ES-I3 (cell line): ENCODE results near the gene SLC27A4.

Experiments
- H3K36me3 ChIP-seq: 2 replicates; pipeline ENCODE4 v1.6.1; 2013; ENCODE audit warnings: mild to moderate bottlenecking, low read length, control low read depth, moderate library complexity; ENCODE audit not compliant: insufficient read depth
- H3K4me1 ChIP-seq: 2 replicates; pipeline ENCODE4 v1.6.1; 2013; ENCODE audit warnings: mild to moderate bottlenecking, control low read depth, low read length; ENCODE audit not compliant: insufficient read depth
- H3K9ac ChIP-seq: 2 replicates; pipeline ENCODE4 v1.6.1; 2013; ENCODE audit warnings: low read depth, mild to moderate bottlenecking, low read length, moderate library complexity
- H3K9me3 ChIP-seq: 2 replicates; pipeline ENCODE4 v1.6.1; 2013; ENCODE audit warnings: mild to moderate bottlenecking, low read length, moderate library complexity; ENCODE audit not compliant: control insufficient read depth, insufficient read depth

SLC27A4 gene

DNA sequence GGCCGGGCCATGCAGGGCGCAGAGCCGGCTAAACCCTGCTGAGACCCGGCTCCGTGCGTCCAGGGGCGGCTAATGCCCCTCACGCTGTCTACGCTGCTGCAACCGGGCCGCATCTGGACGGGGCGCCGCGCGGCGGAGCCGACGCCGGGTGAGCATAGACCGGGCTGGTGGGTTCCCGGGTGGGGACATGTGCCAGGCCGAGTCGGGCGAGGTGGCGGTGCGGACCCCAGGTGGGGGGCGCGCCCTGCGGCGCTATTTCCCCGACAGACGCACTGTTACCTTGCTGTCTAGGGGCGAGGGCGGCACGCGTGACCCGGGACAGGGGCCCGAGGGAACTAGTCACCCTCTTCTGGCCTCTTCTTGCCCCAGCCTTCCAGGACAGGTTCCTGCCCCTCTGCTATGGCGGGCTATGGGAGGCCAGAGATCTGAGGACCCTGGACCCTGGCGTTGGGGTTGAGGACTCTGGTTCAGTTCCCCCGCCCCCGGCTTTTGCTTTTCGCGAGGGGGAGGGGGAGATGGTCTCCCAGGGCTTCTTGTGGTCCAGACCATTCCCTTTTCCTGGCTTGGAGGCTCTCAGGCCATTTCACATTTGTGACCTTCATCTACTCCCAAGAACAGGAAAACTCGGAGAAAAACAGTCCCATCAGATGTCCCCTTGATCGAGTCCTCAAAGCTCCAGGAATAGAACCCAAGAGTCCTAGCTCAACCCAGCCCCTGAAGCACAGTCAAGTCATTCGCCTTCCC is 536 bp downstream of the SLC27A4 start:
- Histone ChIP-seq H3K4me1 (no peaks in the 10 kb centered on the region), H3K9me3 (no peaks in the 10 kb centered on the region), H3K36me3 (no peaks in the 10 kb centered on the region; the same call in 1 of the 2 replicates), H3K9ac (peak overlapping the region; percentile 73)

DNA sequence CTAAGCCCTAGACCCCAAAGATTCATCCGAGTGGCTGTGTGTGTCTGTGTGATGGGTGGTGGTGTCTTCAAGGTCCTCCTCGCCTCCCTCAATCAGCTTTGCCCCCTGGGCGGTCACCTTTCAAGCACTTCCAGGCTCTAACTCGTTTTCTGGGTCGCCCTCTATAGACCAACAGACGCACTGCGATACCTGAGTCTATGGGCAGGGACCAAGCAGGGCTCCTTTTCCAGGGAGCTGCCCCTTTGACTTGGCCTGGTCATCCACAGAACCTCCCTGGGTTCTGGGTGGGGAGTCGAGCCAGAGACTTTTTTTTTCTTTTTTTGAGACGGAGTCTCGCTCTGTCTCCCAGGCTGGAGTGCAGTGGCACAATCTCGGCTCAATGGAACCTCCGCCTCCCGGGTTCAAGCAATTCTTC is 1.1 kb downstream of the SLC27A4 start:
- Histone ChIP-seq H3K36me3 (no peaks in the 10 kb centered on the region; the same call in 1 of the 2 replicates), H3K9ac (peak overlapping the region; percentile 73), H3K9me3 (no peaks in the 10 kb centered on the region), H3K4me1 (no peaks in the 10 kb centered on the region)

DNA sequence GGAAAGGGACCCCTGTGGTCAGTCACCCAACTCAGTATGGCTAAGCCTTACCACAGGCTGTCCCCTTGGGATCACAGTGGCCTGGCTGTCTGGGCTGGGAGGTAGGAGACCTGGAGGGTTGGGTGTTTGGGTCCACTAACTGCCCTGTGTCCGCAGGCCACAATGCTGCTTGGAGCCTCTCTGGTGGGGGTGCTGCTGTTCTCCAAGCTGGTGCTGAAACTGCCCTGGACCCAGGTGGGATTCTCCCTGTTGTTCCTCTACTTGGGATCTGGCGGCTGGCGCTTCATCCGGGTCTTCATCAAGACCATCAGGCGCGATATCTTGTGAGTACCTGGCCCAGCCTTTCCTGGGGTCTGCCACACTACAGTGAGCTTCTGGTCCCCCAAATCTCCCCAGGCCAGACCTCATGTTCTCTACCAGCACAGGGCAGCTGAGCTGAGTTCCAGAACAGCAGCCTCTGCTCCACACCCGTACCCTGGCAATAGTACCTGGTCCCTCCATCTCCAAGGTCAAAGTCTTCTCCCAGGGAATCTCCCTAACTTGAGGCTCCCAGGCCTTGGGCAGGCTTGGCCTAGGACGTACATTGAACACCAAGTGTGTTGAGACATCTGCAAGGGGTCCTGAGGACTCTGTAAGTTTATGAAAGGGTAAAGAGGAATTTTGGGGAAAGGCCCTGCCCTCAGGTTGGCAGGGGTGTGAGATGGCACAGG is 2.8 kb downstream of the SLC27A4 start:
- Histone ChIP-seq H3K9me3 (no peaks in the 10 kb centered on the region), H3K9ac (no peak overlapping the region), H3K36me3 (no peaks in the 10 kb centered on the region; the same call in none of the 2 replicates), H3K4me1 (no peaks in the 10 kb centered on the region)

- H3K36me3 ChIP-seq, result no peaks in the 10 kb centered on the region; the same call in none of the 2 replicates
- H3K4me1 ChIP-seq, result no peaks in the 10 kb centered on the region
- H3K9ac ChIP-seq, result no peak overlapping the region
- no peaks in the 10 kb centered on the region for H3K9me3 ChIP-seq
These were observed 3.5 kb downstream of the SLC27A4 start for GRCh38 chr9:128343855-128344254.

- Histone ChIP-seq H3K36me3 (no peaks in the 10 kb centered on the region; the same call in none of the 2 replicates), H3K9me3 (no peaks in the 10 kb centered on the region), H3K4me1 (no peaks in the 10 kb centered on the region), H3K9ac (no peak overlapping the region)
These were observed 4.7 kb downstream of the SLC27A4 start for GRCh38 chr9:128344931-128345605.

- H3K9ac ChIP-seq, result no peak overlapping the region
- H3K36me3 ChIP-seq, result no peaks in the 10 kb centered on the region; the same call in 1 of the 2 replicates
- H3K4me1 ChIP-seq, result no peaks in the 10 kb centered on the region
- no peaks in the 10 kb centered on the region for H3K9me3 ChIP-seq
These were observed 8.8 kb downstream of the SLC27A4 start for GRCh38 chr9:128349125-128349524.

DNA sequence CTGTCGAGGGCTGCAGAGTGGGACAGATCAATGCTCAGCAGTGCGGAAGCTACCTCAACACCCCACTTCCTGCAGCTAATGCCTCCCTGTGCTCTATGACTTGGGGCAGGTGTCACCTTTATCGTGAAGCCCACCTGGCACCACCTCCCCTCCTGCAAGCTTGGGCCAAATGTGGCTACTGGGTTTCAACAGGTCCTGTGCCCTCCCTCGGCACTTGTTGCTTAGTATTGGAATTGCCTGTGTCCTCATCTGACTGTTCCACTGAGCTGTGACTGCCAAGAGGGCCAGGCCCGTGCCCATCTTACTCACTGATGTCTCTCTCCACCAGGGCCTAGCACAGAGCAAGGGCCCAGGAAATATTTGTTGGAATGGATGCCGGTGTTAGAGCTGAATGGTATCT is 9.4 kb downstream of the SLC27A4 start:
- Histone ChIP-seq H3K36me3 (no peaks in the 10 kb centered on the region; the same call in 1 of the 2 replicates), H3K9me3 (no peaks in the 10 kb centered on the region), H3K9ac (no peak overlapping the region), H3K4me1 (no peaks in the 10 kb centered on the region)

DNA sequence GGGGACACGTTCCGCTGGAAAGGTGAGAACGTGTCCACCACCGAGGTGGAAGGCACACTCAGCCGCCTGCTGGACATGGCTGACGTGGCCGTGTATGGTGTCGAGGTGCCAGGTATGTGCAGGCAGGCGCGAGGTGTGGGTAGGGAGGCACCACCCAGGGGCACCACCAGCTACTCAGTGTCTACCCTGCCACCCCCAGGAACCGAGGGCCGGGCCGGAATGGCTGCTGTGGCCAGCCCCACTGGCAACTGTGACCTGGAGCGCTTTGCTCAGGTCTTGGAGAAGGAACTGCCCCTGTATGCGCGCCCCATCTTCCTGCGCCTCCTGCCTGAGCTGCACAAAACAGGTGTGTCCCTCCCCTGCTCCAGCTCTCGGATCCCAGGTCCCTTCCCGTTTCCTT is 15.1 kb downstream of the SLC27A4 start:
- Histone ChIP-seq H3K9ac (no peak overlapping the region), H3K9me3 (no peaks in the 10 kb centered on the region), H3K36me3 (no peaks in the 10 kb centered on the region; the same call in 1 of the 2 replicates), H3K4me1 (no peaks in the 10 kb centered on the region)

- no peaks in the 10 kb centered on the region; the same call in 1 of the 2 replicates for H3K36me3 ChIP-seq
These were observed 17.8 kb downstream of the SLC27A4 start for GRCh38 chr9:128358090-128358489.

DNA sequence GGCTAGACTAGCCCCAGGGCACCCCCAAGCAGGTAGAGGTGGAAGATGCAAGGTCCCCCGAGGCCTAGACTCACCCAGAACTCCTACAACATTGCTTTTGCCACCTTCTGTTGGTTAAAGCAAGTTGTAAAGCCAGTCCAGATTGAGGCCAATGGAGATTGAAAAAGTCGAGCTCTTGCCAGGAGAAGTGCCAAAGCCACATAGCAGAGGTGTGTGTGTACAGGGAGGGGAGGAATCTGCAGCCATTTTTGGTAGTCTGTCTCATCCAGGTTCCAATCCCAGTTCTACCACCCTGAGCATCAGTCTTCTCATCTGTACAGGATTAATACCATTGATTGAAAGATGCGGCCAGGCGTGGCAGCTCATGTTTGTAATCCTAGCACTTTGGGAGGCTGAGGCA is 18.5 kb downstream of the SLC27A4 start:
- no peaks in the 10 kb centered on the region; the same call in 1 of the 2 replicates for H3K36me3 ChIP-seq
- no peaks in the 10 kb centered on the region for H3K9me3 ChIP-seq
- H3K9ac ChIP-seq, result no peak overlapping the region
- peaks cover 8% of the 10 kb centered on the region for H3K4me1 ChIP-seq

More at GRCh38 chr9:128358090-128358489, 17.8 kb downstream of the SLC27A4 start:
- Histone ChIP-seq H3K9ac (no peak overlapping the region), H3K9me3 (no peaks in the 10 kb centered on the region), H3K4me1 (peaks cover 8% of the 10 kb centered on the region; the same call in 1 of the 2 replicates)

DNA sequence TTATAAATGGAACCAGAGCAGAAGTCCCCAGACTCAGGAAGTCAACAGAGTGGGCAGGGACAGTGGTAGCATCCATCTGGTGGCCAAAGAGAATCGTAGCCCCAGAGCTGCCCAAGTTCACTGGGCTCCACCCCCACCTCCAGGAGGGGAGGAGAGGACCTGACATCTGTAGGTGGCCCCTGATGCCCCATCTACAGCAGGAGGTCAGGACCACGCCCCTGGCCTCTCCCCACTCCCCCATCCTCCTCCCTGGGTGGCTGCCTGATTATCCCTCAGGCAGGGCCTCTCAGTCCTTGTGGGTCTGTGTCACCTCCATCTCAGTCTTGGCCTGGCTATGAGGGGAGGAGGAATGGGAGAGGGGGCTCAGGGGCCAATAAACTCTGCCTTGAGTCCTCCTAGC is 20.5 kb downstream of the SLC27A4 start:
- Histone ChIP-seq H3K36me3 (no peaks in the 10 kb centered on the region; the same call in 1 of the 2 replicates), H3K4me1 (peaks cover 23% of the 10 kb centered on the region), H3K9ac (no peak overlapping the region), H3K9me3 (no peaks in the 10 kb centered on the region)

GRCh38 chr9:128361296-128361985 is 21.1 kb downstream of the SLC27A4 start:
- no peaks in the 10 kb centered on the region for H3K9me3 ChIP-seq
- H3K36me3 ChIP-seq, result no peaks in the 10 kb centered on the region; the same call in 1 of the 2 replicates
- H3K9ac ChIP-seq, result no peak overlapping the region
- peaks cover 23% of the 10 kb centered on the region for H3K4me1 ChIP-seq

- Histone ChIP-seq H3K4me1 (peaks cover 23% of the 10 kb centered on the region), H3K9me3 (no peaks in the 10 kb centered on the region), H3K9ac (no peak overlapping the region), H3K36me3 (no peaks in the 10 kb centered on the region; the same call in 1 of the 2 replicates)
These were observed 21.8 kb downstream of the SLC27A4 start for GRCh38 chr9:128361986-128362646.
